ENCODE measurements around the gene PLEKHA7. TPM values are rescaled to one million over a fixed set of nuclear protein-coding genes. Genes with fewer than 3 reads are reported as not detected.

The PLEKHA7 gene
- total RNA-seq, 1 donor from 2014 or later, result 18.2 TPM

GRCh38 chr11:16769386-16769785 is 244.8 kb downstream of the PLEKHA7 start:
- Mint-ChIP-seq H3K27me3 (ENCODE audit: low read depth) (peaks cover 3% of the 10 kb centered on the region), H3K36me3 (ENCODE audit: low read depth) (no peaks in the 10 kb centered on the region), H3K27ac (ENCODE audit: unreplicated experiment) (no peak overlapping the region), H3K4me3 (no peak overlapping the region), H3K4me1 (peaks cover 3% of the 10 kb centered on the region), H3K9me3 (no peaks in the 10 kb centered on the region)
- DNase-seq (ENCODE audit: low read depth, low spot score), result no peak
- TF ChIP-seq CTCF (conservative IDR thresholded peaks at IDR 0.05), result no peak

- TF ChIP-seq CTCF (conservative IDR thresholded peaks at IDR 0.05), result no peak
- no peak overlapping the region for H3K4me3 Mint-ChIP-seq
- H3K36me3 Mint-ChIP-seq (ENCODE audit: low read depth), result no peaks in the 10 kb centered on the region
These were observed 246.3 kb downstream of the PLEKHA7 start for GRCh38 chr11:16767957-16768356.

GRCh38 chr11:16767137-16767536 is 247.1 kb downstream of the PLEKHA7 start:
- H3K27ac Mint-ChIP-seq (ENCODE audit: unreplicated experiment), result no peak overlapping the region
- no peaks in the 10 kb centered on the region for H3K9me3 Mint-ChIP-seq
- no peaks in the 10 kb centered on the region for H3K4me1 Mint-ChIP-seq
- H3K27me3 Mint-ChIP-seq (ENCODE audit: low read depth), result peaks cover 3% of the 10 kb centered on the region
- no peak for TF ChIP-seq CTCF (conservative IDR thresholded peaks at IDR 0.05)
- H3K4me3 Mint-ChIP-seq, result no peak overlapping the region
- DNase-seq (ENCODE audit: low read depth, low spot score), result no peak
- H3K36me3 Mint-ChIP-seq (ENCODE audit: low read depth), result no peaks in the 10 kb centered on the region

More at GRCh38 chr11:16767957-16768356, 246.3 kb downstream of the PLEKHA7 start:
- no peak for DNase-seq (ENCODE audit: low read depth, low spot score)
- Mint-ChIP-seq H3K4me1 (no peaks in the 10 kb centered on the region), H3K27me3 (ENCODE audit: low read depth) (peaks cover 3% of the 10 kb centered on the region), H3K9me3 (no peaks in the 10 kb centered on the region), H3K27ac (ENCODE audit: unreplicated experiment) (no peak overlapping the region)

GRCh38 chr11:16764888-16765287 is 249.3 kb downstream of the PLEKHA7 start:
- no peaks in the 10 kb centered on the region for H3K4me1 Mint-ChIP-seq
- peaks cover 3% of the 10 kb centered on the region for H3K27me3 Mint-ChIP-seq (ENCODE audit: low read depth)
- no peak for TF ChIP-seq CTCF (conservative IDR thresholded peaks at IDR 0.05)
- no peak for DNase-seq (ENCODE audit: low read depth, low spot score)
- no peak overlapping the region for H3K4me3 Mint-ChIP-seq
- no peaks in the 10 kb centered on the region for H3K36me3 Mint-ChIP-seq (ENCODE audit: low read depth)
- H3K27ac Mint-ChIP-seq (ENCODE audit: unreplicated experiment), result no peak overlapping the region
- no peaks in the 10 kb centered on the region for H3K9me3 Mint-ChIP-seq

- Mint-ChIP-seq H3K4me1 (no peaks in the 10 kb centered on the region), H3K4me3 (no peak overlapping the region), H3K36me3 (ENCODE audit: low read depth) (peaks cover 4% of the 10 kb centered on the region), H3K9me3 (no peaks in the 10 kb centered on the region), H3K27ac (ENCODE audit: unreplicated experiment) (no peak overlapping the region), H3K27me3 (ENCODE audit: low read depth) (peaks cover 3% of the 10 kb centered on the region)
- no peak for TF ChIP-seq CTCF (conservative IDR thresholded peaks at IDR 0.05)
- no peak for DNase-seq (ENCODE audit: low read depth, low spot score)
These were observed 250.5 kb downstream of the PLEKHA7 start for GRCh38 chr11:16763746-16764145.
